Glomerular endothelial cell (primary cell): ENCODE measurements around the gene SDC1. TPM values are rescaled to one million over a fixed set of nuclear protein-coding genes. Genes with fewer than 3 reads are reported as not detected.

Source experiments
- DNase-seq: peaks from one replicate; pipeline ENCODE4 v3.0.0-alpha.2; 2011; ENCODE audit warnings: low read depth, low spot score; ENCODE audit errors: extremely low read depth
- total RNA-seq: library from RNA; depleted of rRNA; stranded (reverse); fragments of >200 nt; gene quantifications from 2 replicates; pipeline ENCODE4 v1.2.3, GENCODE V29; 2015

The SDC1 gene
- total RNA-seq, 1 donor from 2014 or later = 7.4 TPM

DNA sequence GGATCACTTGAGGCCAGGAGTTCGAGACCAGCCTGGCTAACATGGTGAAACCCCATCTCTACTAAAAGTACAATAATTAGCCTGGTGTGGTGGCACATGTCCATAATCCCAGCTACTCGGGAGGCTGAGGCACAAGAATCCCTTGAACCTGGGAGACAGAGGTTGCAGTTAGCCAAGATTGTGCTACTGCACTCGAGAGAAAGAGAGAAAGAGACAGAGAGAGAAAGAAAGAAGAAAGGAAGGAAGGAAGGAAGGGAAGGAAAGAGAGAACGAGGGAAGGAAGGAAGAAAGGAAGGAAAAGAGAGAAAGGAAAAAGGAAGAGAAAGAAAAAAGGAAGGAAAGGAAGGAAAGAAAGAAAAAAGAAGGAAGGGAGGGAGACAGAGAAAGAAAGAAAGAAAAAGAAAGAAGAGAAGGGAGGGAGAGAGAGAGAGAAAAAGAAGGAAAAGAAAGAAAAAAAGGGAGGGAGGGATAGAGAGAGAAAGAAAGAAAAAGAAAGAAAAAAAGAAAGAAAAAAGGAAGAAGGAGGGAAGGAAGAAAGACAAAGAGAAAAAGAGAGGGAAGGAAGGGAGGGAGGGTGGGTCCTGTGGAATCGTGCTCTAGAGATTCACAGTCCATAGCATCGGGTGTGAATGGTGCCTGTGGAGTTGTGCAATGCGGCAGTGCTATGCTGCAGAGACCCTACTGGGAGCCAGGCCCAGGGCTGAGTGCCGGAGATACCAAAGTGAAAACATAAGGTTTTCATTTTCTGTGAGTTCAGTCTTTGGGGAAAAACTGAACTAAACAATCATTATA, 4.6 kb upstream of the SDC1 start:
- no peak for DNase-seq

DNA sequence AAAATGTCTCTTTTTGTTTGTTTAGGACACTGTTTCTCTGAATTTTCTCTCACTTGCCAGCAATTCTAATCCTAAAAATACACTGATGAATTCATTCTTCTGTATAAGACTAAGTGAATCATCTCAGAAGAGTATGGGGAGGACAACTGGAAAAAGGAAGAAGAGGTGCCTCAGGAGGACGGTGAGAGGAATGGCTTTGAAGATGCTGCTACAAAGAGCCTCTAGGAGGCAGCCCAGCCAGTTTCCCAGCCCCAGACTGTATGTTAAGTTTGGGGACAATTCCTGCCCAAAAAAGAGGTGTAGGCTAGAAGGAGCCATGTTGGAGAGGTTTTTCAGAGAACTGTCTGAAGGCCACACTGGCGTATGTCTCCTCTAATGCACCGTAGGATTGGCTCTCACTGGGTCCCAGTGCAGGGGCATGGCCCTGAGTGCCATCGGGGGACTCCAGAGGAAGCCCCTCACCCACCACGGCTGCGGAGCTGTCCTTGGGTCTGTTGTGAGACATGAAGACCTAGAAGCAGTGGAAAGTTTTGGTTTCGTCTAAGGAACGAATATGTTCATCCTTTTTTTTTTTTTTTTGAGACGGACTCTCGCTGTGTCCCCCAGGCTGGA, 3.1 kb upstream of the SDC1 start:
- no peak for DNase-seq

DNA sequence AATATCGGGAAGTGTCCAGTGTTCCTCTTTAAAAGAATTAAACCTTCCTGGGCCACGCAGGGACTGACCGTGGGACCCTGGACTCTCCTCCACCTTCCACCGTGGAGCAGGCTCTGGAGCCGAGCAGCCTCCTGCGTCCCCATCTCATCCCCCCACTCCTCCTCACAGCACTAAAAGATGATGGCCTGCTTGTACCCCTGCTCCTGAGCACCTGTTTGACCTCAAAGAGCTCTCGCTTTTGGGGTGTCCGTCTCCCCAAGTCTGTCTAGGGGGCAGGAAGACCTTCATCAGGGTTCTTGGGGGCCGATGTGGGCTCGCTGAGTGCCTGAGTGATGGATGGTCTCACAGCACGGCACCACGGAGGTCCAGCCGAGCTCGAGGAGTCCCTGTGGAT, 1.2 kb upstream of the SDC1 start:
- DNase-seq = no peak

- DNase-seq = no peak
These were observed 593 bp upstream of the SDC1 start for GRCh38 chr2:20225294-20226151.

GRCh38 chr2:20224164-20224715, 690 bp downstream of the SDC1 start:
- DNase-seq = no peak

DNA sequence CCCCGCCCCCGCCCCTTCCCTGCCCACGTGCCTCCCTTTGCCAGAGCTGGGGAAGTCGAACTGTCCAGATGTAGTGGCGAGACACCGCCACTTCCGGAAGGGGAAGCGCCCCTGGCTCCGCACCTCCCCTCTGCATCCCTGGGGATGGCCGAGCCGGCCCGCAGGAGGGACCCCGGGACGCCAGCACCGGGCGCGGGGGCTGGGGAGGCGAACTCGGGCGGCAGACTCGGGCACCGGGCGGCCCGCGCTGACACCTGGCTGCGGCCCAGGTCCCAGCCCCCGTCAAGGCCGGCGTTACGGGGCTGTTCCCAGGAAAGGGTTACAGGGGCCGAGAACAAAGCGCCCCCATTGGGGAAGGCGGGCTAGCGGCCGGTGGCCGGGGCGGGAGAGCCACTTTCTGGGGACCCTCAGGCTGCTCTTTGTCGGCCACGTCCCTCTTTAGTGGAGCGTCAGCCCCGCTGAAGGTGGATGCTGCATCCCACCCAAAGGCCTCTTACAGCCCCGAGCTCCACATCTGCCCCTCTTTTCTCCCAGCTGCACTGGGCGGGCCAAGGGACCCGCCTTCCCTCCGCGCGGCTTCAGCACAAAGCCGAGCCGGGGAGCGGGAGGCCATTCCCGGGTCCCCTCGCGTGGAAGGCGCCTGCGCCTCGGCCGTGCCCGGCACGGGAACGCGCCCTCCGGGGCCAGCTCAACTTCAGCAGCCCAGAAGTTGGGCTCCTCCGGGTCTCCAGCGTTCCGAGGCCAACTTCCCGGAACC, 1.3 kb downstream of the SDC1 start:
- no peak for DNase-seq

GRCh38 chr2:20222769-20223406, 2.0 kb downstream of the SDC1 start:
- no peak for DNase-seq

DNA sequence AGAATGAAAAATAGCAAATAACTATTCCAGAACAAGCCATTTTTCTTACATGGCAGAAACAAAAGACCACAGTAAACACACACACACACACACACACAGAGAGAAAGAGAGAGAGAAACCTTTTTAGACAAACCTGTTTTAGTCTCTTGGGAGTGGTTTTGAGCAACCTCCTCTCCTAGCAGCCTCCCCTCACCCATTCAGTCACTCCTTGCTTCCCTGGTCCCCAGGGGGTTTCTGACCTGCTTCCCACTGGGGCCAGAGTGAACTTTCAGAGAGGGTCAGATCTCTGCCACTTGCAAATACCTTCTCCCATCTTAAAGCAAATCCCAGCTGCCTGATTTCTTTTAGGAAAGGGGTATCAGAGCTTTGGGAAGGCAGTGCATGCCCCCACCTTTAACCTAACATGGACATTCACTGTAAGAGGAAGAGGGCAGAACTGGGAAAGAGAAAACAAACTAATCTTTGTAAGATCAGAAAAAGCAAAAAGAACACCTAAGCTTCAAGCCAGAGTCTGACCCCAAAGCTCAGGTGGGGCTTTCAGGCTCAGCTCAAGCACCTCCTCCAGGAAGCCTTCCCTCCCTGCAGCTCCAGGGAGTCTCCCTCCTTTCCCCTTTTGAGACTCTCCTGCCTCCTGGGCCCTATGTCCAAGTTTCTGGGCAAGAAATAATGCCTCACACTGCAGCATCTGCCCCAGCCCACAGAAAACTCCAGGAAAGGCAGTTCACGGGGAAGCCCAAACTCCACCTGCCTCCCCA, 2.7 kb downstream of the SDC1 start:
- no peak for DNase-seq

GRCh38 chr2:20221555-20221973, 3.4 kb downstream of the SDC1 start:
- DNase-seq = no peak

DNA sequence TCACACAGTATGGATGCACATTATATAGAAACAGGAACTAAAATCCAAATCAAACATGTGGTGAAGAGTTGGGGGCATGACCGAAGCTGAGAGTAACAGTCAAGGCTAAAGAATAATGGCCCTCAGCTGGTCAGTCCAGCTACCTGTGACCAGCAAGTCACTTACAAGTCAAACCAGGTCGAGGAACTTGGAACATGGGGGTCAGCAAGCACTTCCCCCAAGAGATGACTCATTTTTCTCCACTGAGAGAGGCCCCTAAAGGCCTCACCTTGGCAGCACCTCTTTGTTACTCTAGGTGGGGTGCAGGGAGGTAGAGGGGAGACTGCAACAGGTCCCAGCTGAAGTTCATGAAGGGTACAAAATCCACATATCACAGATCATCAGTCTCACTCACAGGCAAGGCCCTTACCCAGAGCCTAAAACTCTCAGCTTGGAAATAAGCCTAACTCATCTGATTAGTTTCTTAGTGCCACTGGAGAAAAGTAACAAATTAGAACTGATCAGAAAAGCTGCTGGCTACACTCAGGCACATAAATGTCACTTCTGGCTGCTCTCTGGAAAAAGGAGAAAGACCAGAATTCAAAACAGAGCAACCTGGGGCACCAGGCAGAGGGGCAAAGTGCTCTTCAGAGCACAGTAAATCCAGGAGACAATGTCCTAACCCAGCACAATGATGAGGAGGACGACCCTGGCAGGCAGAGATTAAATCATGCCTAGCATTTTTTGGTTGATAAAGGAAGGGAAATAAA, 4.0 kb downstream of the SDC1 start:
- DNase-seq = no peak

GRCh38 chr2:20219763-20220380, 5.1 kb downstream of the SDC1 start:
- no peak for DNase-seq

DNA sequence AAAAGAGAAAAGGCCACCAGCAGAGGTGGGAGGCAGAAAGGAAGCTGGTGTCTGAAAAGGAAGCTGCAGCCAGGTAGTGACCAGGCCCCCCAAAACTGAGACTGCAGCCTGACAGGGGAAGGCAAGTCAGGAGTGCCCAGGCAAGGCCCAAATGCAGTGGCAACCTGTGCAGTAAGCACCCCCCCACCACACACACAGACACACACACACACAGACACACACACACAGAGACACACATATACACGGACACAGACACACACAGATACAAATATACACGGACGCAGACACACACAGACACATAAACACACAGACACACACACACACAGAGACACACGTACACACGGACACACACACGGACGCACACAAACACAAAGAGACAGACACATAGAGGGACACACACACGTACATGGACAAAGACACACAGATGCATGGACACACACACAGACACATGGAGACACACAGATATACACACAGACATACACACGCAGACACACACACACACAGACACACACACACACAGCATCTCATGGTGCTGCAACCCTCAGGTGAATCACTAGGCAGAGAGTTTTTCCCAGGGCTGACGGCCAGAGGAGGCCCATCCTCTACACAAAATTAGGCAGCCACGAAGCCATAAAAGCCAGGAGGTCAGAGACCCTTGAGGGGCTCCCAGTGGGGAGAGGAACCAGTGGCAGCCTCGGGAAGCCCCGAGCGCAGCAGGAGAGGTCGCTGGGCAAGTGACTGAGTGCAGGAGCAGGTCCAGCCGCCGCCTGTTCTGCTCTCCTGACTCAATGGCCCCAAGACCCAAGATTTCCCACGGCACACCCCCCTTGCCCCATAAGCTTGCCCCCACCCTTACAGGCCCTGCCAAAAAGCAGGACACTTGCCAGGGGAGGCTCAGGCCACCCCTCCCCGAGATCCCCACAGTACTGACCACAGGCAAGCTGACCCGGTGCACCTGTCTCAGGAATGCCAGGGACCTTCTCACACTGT, 6.3 kb downstream of the SDC1 start:
- no peak for DNase-seq

DNA sequence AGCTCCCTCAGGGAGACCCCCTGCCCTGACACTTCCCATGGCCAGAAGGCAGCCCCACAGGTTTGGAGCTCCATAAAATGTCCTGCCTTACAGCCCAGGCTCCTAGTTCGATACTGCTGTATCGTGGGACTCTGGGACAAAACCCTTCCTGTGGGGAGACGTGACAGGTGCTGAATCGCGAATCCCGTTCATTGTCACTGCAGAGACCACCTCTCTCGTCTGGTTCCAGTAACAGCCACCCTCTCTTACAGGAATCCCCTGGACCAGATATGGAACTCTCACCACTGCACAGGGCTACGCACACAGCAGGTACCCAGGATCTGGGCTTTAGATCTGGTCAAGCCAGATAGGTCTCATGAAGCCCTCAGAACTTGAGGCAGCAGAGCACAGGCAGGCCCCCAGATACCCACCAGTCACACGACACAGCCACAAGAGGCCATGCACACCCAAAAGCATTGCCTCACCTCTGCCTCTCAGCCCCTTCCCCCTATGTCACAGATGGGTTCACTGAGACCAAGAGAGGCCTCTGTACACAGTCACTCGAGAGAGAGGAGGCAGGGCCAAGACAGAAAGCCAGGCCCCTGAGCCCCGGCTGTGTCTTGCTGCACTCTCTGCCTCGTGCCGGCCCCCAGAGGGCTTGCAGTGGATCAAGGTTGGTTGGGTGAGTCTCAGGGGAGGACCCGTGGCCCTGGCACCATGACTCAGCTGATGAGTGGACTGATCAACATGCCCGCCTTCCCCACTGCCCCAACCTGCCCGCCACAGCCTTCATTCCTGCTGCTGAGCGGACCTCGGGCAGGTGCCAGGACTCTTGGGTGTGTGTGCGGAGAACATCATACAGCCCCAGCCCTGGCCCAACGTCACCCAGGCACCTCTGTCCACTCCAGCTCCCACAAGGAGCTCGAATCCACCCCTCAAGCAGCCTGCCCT, 7.6 kb downstream of the SDC1 start:
- DNase-seq = no peak

DNA sequence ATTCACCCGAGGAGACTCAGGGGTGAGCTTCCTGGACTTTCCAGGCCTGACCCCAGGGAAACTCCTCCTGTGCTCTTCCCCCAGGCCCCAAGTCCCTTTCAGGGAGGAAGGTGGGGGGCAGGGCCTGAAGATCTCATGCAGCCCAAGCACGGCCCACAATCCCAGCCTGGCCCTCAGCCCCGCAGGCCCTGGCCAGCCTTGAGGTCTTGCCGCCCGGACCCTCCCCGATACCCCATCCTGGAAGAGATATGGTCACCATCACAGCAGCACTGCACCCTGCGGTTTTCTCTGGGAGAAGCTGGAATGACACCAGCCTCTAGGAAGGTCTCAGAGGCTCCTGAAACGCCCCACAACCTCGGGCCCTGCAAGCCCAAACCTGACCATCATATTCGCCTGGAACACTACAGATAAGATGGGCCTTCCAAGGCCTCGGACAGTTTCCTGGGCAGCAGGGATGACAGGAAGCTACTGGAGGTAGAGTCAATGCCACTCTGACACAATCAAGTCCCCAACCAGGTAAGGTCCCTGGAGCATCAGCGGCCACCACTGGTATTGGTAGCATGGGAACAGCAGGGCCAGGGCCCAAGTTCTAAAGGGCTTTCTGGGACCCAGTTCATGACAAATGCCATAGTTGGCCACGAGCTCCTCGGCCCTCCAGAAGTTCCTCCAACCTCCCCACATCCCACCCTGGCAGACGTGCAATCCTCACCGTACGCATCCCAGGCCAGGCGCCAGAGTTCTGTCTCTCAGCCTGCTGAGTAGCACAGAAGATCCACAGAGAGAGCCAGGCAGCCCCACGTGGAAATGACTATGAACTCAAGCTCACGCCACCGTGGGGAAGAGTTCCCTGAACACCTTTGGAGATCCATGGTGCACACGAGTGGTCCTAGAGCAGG, 8.6 kb downstream of the SDC1 start:
- DNase-seq = no peak
